Erythroblast (primary cell): ENCODE data around the gene MICU1.

ENCODE experiments used
- GATA1 ChIP-seq: IDR thresholded peaks from 2 replicates; pipeline ENCODE4 v1.6.1; 2011; ENCODE audit warnings: low read depth, mild to moderate bottlenecking, control low read depth, low read length, moderate library complexity
- POLR2A ChIP-seq: IDR thresholded peaks from 2 replicates; pipeline ENCODE4 v1.6.1; 2011; ENCODE audit warnings: mild to moderate bottlenecking, low read length

- no peak for TF ChIP-seq POLR2A
- no peak for TF ChIP-seq GATA1
These were observed 211.2 kb downstream of the MICU1 start for GRCh38 chr10:72414642-72415041.
